HCT116 (cell line): ENCODE data around the gene HOXA11. TPM values are rescaled to one million over a fixed set of nuclear protein-coding genes. Genes with fewer than 3 reads are reported as not detected.

Source experiments
- ATAC-seq: fragments of 200-7000 bp; cut with Tn5 transposase; 2 replicates; pipeline ENCODE4 v1.9.1; 2020; ENCODE audit warnings: mild to moderate bottlenecking, moderate library complexity
- BruUV-seq: library from RNA; stranded (reverse); fragments of 400-500 nt; replicated peaks from 2 replicates; lab custom pipeline; 2021; lab: Mats Ljungman, UMichigan
- CTCF ChIA-PET: fragments of 300-600 bp; sonication (Branson Sonifier 250); formaldehyde crosslinking; loops from one replicate; lab custom pipeline; 2021; ENCODE audit warnings: antibody characterized with exemption; lab: Charles Lee
- POLR2A ChIA-PET: fragments of 300-600, 350-600 bp; sonication (Branson Sonifier 250); formaldehyde crosslinking; loops from one replicate; lab custom pipeline; 2021; ENCODE audit warnings: antibody characterized with exemption; lab: Charles Lee
- RAD21 ChIA-PET, 2 experiments: fragments of 300-600 bp; sonication (Branson Sonifier 250); formaldehyde crosslinking; loops; one replicate each; lab custom pipeline; 2023; ENCODE audit warnings: low total read pairs in 2 of 2; ENCODE audit not compliant: uncharacterized antibody in 2 of 2, unreplicated experiment in 2 of 2, low non-redundant PET in 1 of 2; lab: Charles Lee
- DNase-seq: peaks from one replicate; pipeline ENCODE4 v3.0.0-alpha.2; 2010; ENCODE audit warnings: low read depth, low spot score
- H2AFZ ChIP-seq: fragments of 200-600 bp; shearing (Covaris generic), sonication (generic); 2 replicates; pipeline ENCODE4 v1.6.1; 2017; ENCODE audit warnings: low read depth, mixed run types, mixed read lengths, antibody characterized with exemption, low read length; ENCODE audit not compliant: poor library complexity, severe bottlenecking
- H3K27ac ChIP-seq: 2 replicates; pipeline ENCODE4 v1.5.1; 2012; ENCODE audit warnings: low read depth, low read length
- H3K27me3 ChIP-seq: fragments of 200-600 bp; sonication (generic); 2 replicates; pipeline ENCODE4 v1.6.1; 2016; ENCODE audit warnings: mixed run types, low read length, mixed read lengths; ENCODE audit not compliant: insufficient read depth
- H3K36me3 ChIP-seq, 2 experiments: fragments of 200-500 bp in 1 of 2; fragments of 200-600 bp in 1 of 2; sonication (Bioruptor generic) in 1 of 2; sonication (generic) in 1 of 2; 2 replicates each; pipeline versions ENCODE4 v1.5.1 to v1.6.1; 2014 to 2016; ENCODE audit warnings: low read length in 2 of 2, inconsistent platforms in 1 of 2, mixed read lengths in 1 of 2, mixed run types in 1 of 2; ENCODE audit not compliant: insufficient read depth in 2 of 2, control insufficient read depth in 1 of 2
- H3K4me1 ChIP-seq, 2 experiments: fragments of 200-600 bp in 1 of 2; sonication (generic) in 1 of 2; 2 replicates each; pipeline versions ENCODE4 v1.5.1 to v1.6.1; 2012 to 2017; ENCODE audit warnings: low read length in 2 of 2, inconsistent platforms in 1 of 2, mild to moderate bottlenecking in 1 of 2, mixed read lengths in 1 of 2, mixed run types in 1 of 2, moderate library complexity in 1 of 2; ENCODE audit not compliant: insufficient read depth in 2 of 2, control insufficient read depth in 1 of 2
- H3K4me2 ChIP-seq: fragments of 200-600 bp; sonication (generic); 2 replicates; pipeline ENCODE4 v1.6.1; 2017; ENCODE audit warnings: mixed run types, low read length, mixed read lengths
- H3K4me3 ChIP-seq, 2 experiments: fragments of 200-600 bp in 1 of 2; sonication (generic) in 1 of 2; replicated peaks in 1 of 2; 2 replicates each; pipeline ENCODE4 v1.5.1; 2011 to 2016; ENCODE audit warnings: low read length in 2 of 2, control low read depth in 1 of 2, low read depth in 1 of 2, mild to moderate bottlenecking in 1 of 2, mixed read lengths in 1 of 2, mixed run types in 1 of 2
- H3K79me2 ChIP-seq: fragments of 200-600 bp; sonication (generic); 2 replicates; pipeline ENCODE4 v1.6.1; 2017; ENCODE audit warnings: mild to moderate bottlenecking, mixed run types, low read length, moderate library complexity, mixed read lengths; ENCODE audit not compliant: insufficient read depth
- H3K9ac ChIP-seq: fragments of 200-600 bp; sonication (generic); 2 replicates; pipeline ENCODE4 v1.6.1; 2016; ENCODE audit warnings: low read length, mixed read lengths
- H3K9me2 ChIP-seq: fragments of 200-600 bp; sonication (generic), shearing (Covaris generic); 2 replicates; pipeline ENCODE4 v1.6.1; 2017; ENCODE audit warnings: mixed run types, mild to moderate bottlenecking, moderate library complexity; ENCODE audit not compliant: insufficient read depth
- H3K9me3 ChIP-seq, 2 experiments: fragments of 200-500 bp in 1 of 2; fragments of 200-600 bp in 1 of 2; sonication (Bioruptor generic) in 1 of 2; sonication (generic) in 1 of 2; 2 replicates each; pipeline ENCODE4 v1.6.1; 2014 to 2017; ENCODE audit warnings: low read length in 2 of 2, mixed read lengths in 2 of 2, inconsistent platforms in 1 of 2, low read depth in 1 of 2, mild to moderate bottlenecking in 1 of 2, mixed run types in 1 of 2, moderate library complexity in 1 of 2; ENCODE audit not compliant: control insufficient read depth in 1 of 2, insufficient read depth in 1 of 2
- H4K20me1 ChIP-seq: fragments of 200-600 bp; sonication (generic), shearing (Covaris generic); 2 replicates; pipeline ENCODE4 v1.6.1; 2017; ENCODE audit warnings: mixed run types, mild to moderate bottlenecking, moderate library complexity; ENCODE audit not compliant: insufficient read depth
- ATF3 ChIP-seq: IDR thresholded peaks from 2 replicates; pipeline ENCODE4 v1.6.1; 2012
- CBX3 ChIP-seq: IDR thresholded peaks from 2 replicates; pipeline ENCODE4 v1.6.1; 2012; ENCODE audit warnings: low read depth
- EGR1 ChIP-seq: IDR thresholded peaks from 2 replicates; pipeline ENCODE4 v1.6.1; 2012; ENCODE audit warnings: low read depth
- EZH2phosphoT487 ChIP-seq: fragments of 200-600 bp; IDR thresholded peaks from 2 replicates; pipeline ENCODE4 v1.6.1; 2018; ENCODE audit warnings: antibody characterized with exemption, borderline replicate concordance
- POLR2AphosphoS5 ChIP-seq: IDR thresholded peaks from 2 replicates; pipeline ENCODE4 v1.6.1; 2011; ENCODE audit warnings: mild to moderate bottlenecking, low read depth, low read length, moderate library complexity
- RAD21 ChIP-seq: IDR thresholded peaks from 2 replicates; pipeline ENCODE4 v1.6.1; 2012; ENCODE audit warnings: low read depth, mild to moderate bottlenecking
- REST ChIP-seq: IDR thresholded peaks from 2 replicates; pipeline ENCODE4 v1.6.1; 2012; ENCODE audit warnings: low read depth
- SP1 ChIP-seq: IDR thresholded peaks from 2 replicates; pipeline ENCODE4 v1.6.1; 2012; ENCODE audit warnings: low read depth
- SRF ChIP-seq: IDR thresholded peaks from 2 replicates; pipeline ENCODE4 v1.6.1; 2012; ENCODE audit warnings: low read depth
- YY1 ChIP-seq: IDR thresholded peaks from 2 replicates; pipeline ENCODE4 v1.6.1; 2011; ENCODE audit warnings: low read length, low read depth, moderate library complexity, mild to moderate bottlenecking; ENCODE audit not compliant: insufficient replicate concordance; ENCODE audit errors: extremely low read depth
- ZBTB33 ChIP-seq: IDR thresholded peaks from 2 replicates; pipeline ENCODE4 v1.6.1; 2011; ENCODE audit warnings: mild to moderate bottlenecking, low read length, moderate library complexity; ENCODE audit not compliant: insufficient replicate concordance; ENCODE audit errors: extremely low read depth
- ZFX ChIP-seq: fragments of 450-650 bp; IDR thresholded peaks from 2 replicates; pipeline ENCODE4 v1.6.1; 2017
- intact Hi-C: fragments of 100-400 bp; cut with micrococcal nuclease; formaldehyde crosslinking; loops from 2 replicates; pipeline ENCODE4 v1.10.0; 2022
- total RNA-seq: library from RNA; stranded (reverse); gene quantifications from one replicate; pipeline ENCODE4 v1.2.1, GENCODE V29; 2021; ENCODE audit not compliant: unreplicated experiment

Gene HOXA11
- total RNA-seq, 1 experiment from 2014 or later, result 6.8 TPM

- Histone ChIP-seq H3K79me2 (peaks cover 1% of the 10 kb centered on the region; the same call in 1 of the 2 replicates), H3K9me3 (no peaks in the 10 kb centered on the region), H2AFZ (no peak overlapping the region), H3K9me2 (no peaks in the 10 kb centered on the region), H3K4me3 (no peak overlapping the region), H3K36me3 (peaks cover 8 to 12% of the 10 kb centered on the region in 2 experiments; a peak in 3 of 4 replicates), H3K27me3 (no peaks in the 10 kb centered on the region), H3K27ac (no peak overlapping the region), H4K20me1 (no peaks in the 10 kb centered on the region), H3K4me1 (peaks cover 3 to 14% of the 10 kb centered on the region in 2 experiments; a peak in 3 of 4 replicates), H3K9ac (no peak overlapping the region), H3K4me2 (no peak overlapping the region)
- ChIA-PET RAD21 (no interaction called here), CTCF (no interaction called here), POLR2A (interaction anchor here (0.7 kb wide), 1 partner anchor 8 kb away, joined by 3 read pairs; no protein-coding TSS in a partner anchor)
- BruUV-seq, result no TSS peak
- intact Hi-C loops, result no loop called here
- DNase-seq (no peak), ATAC-seq (no peak)
- TF ChIP-seq EGR1, result no peak
These were observed 43.0 kb downstream of the HOXA11 start for GRCh38 chr7:27141923-27142579.

- no peak for ATAC-seq
- ChIA-PET RAD21 (no interaction called here), POLR2A (interaction anchor here (0.7 kb wide), 1 partner anchor 9 kb away, joined by 3 read pairs; no protein-coding TSS in a partner anchor), CTCF (interaction anchor here (0.6 to 0.7 kb wide), 2 partner anchors 48 to 233 kb away, joined by 3 to 6 read pairs; no protein-coding TSS in a partner anchor)
- no peaks in the 10 kb centered on the region for H3K79me2 ChIP-seq
- H3K9me2 ChIP-seq, result no peaks in the 10 kb centered on the region
- H3K27me3 ChIP-seq, result no peaks in the 10 kb centered on the region
- H3K9me3 ChIP-seq, result no peaks in the 10 kb centered on the region
- BruUV-seq, result no TSS peak
- H3K36me3 ChIP-seq, result peaks cover 8 to 12% of the 10 kb centered on the region in 2 experiments; a peak in 3 of 4 replicates
- H3K4me2 ChIP-seq, result no peak overlapping the region
- no peak for DNase-seq
- H3K9ac ChIP-seq, result no peak overlapping the region
- no peak overlapping the region for H3K27ac ChIP-seq
- peaks cover 6 to 21% of the 10 kb centered on the region in 2 experiments for H3K4me1 ChIP-seq
- H3K4me3 ChIP-seq, result no peak overlapping the region
- intact Hi-C loops, result no loop called here
- H4K20me1 ChIP-seq, result no peaks in the 10 kb centered on the region
- H2AFZ ChIP-seq, result no peak overlapping the region
- no peak for TF ChIP-seq ZBTB33
- no peak for TF ChIP-seq ZFX
- no peak for TF ChIP-seq YY1
- no peak for TF ChIP-seq POLR2AphosphoS5
- TF ChIP-seq CBX3, result no peak
- TF ChIP-seq SRF, result no peak
- no peak for TF ChIP-seq RAD21
- no peak for TF ChIP-seq REST
- no peak for TF ChIP-seq SP1
- TF ChIP-seq ATF3, result no peak
- no peak for TF ChIP-seq EZH2phosphoT487
These were observed 43.7 kb downstream of the HOXA11 start for GRCh38 chr7:27141137-27141922.
